Psoas muscle (tissue), 8 donors: ENCODE data around the gene UGP2. TPM values are rescaled to one million over a fixed set of nuclear protein-coding genes. Genes with fewer than 3 reads are reported as not detected.
A peak's percentile ranks its signal among the peaks of the same experiment; 100 is the strongest.

Source experiments
- ATAC-seq, 4 donors: fragments of 200-7000 bp; cut with Tn5 transposase; one replicate each; pipeline ENCODE4 v1.9.1; 2020; ENCODE audit warnings: moderate library complexity in 3 of 4, mild to moderate bottlenecking in 2 of 4
- DNase-seq, 2 donors: peaks; one replicate each; pipeline ENCODE4 v3.0.0-alpha.2; 2020
- H3K27ac ChIP-seq: fragments of 200-600 bp; one replicate; pipeline ENCODE4 v1.8.0; 2022
- H3K27me3 ChIP-seq, 3 donors: fragments of 200-600 bp in 1 of 3; one replicate each; pipeline versions ENCODE4 v1.6.1 to v1.8.0; 2013 to 2022; ENCODE audit warnings: low read length in 2 of 3, mild to moderate bottlenecking in 2 of 3, moderate library complexity in 1 of 3; ENCODE audit not compliant: insufficient read depth in 3 of 3
- H3K36me3 ChIP-seq, 2 donors: fragments of 200-600 bp in 1 of 2; one replicate each; pipeline versions ENCODE4 v1.6.1 to v1.8.0; 2013 to 2022; ENCODE audit warnings: low read depth in 1 of 2, mild to moderate bottlenecking in 1 of 2, moderate library complexity in 1 of 2; ENCODE audit not compliant: insufficient read depth in 1 of 2
- H3K4me1 ChIP-seq: fragments of 200-600 bp; one replicate; pipeline ENCODE4 v1.8.0; 2022
- H3K4me3 ChIP-seq: fragments of 200-600 bp; one replicate; pipeline ENCODE4 v1.8.0; 2022; ENCODE audit warnings: mild to moderate bottlenecking
- H3K9me3 ChIP-seq: fragments of 200-600 bp; one replicate; pipeline ENCODE4 v1.8.0; 2022
- WGBS, 3 donors: extraction: QIAGEN DNeasy Blood & Tissue Kit; methylation state at CpG; one replicate each; pipeline versions ENCODE4 v1.1.6 to v1.1.7; 2013; 5-methylcytosine and 5-hydroxymethylcytosine counted together
- intact Hi-C, 2 donors: fragments of 100-400 bp; cut with DNase I; formaldehyde crosslinking; loops; one replicate each; pipeline versions ENCODE4 v1.11.0 to v1.14.2; 2022
- polyA plus RNA-seq, 3 donors: library from polyadenylated mRNA; stranded (reverse); fragments of 200-250 nt; gene quantifications; one replicate each; pipeline ENCODE4 v1.2.3, GENCODE V29; 2013
- total RNA-seq, 4 donors: library from RNA; stranded (reverse); fragmentation: NEBNext Ultra II Directional in 2 of 4; extraction: Animal tissue kit (Norgen Biotek cat#: 25700) in 2 of 4; gene quantifications; one replicate each; pipeline versions ENCODE4 v1.2.1 to v1.2.4, GENCODE V29; 2021 to 2023
- TF ChIP-seq, protein P1 (sequence below): fragments of 200-600 bp; IDR thresholded peaks from one replicate; pipeline ENCODE4 v1.8.0; 2022; ENCODE audit warnings: antibody characterized with exemption
- donor health status: healthy with polysubstance abuse.
- donor health status: DM: no; HTN: no; CAD: no; lungs with moderate emphysema.
- donor health status: Bipolar disorder and iron deficiency.
- donor health status: healthy.
- donor health status: DM: yes; HTN: yes; CAD: no.
- donor health status: DM: no; HTN: no; CAD: no.
- donor health status: DM: no; HTN: no; CAD: no.
- donor health status: DM: yes; HTN: yes; CAD: no.

Gene UGP2
- total and polyA plus RNA-seq, 7 donors: 391 to 903 (median 520) TPM

DNA sequence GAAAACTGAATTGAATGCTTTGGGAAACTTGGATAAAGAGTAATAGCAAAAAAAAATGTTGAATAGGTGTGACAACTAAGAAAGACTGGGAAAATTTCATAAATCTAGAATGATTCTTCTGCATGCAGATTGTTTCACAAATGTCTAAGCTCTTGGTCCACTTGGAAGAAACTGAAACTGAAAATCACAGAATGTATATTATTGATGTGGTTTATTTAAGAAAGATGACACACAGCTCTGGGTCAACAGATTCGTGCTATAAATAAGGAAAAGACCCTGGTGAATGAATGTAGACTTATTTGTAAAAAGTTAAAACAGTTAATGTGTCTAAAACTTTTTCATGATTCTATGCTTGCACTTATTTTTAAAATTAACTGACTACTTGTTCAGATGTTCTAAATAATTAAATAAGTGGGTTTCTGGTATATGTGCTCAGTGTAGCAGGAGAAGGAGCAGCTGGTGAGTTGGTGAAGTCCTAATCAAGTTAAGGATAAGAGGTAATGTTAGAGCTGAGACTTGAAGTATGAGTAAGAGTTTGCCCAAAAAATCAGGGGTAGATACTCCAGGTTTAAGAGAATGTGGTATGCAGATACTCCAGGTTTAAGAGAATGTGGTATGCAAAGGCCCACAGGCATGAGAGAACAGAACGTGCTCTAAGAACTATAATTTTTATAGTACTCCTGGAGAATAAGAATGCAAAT, 24.5 kb downstream of the UGP2 start:
- ATAC-seq (no peak), DNase-seq (no peak)
- Histone ChIP-seq H3K27ac (peak overlapping the region; percentile 18), H3K36me3 (peaks cover 3 to 66% of the 10 kb centered on the region in 2 donors), H3K4me1 (peaks cover 66% of the 10 kb centered on the region), H3K4me3 (no peak overlapping the region), H3K27me3 (no peaks in the 10 kb centered on the region), H3K9me3 (no peaks in the 10 kb centered on the region)
- TF ChIP-seq, protein P1, sequence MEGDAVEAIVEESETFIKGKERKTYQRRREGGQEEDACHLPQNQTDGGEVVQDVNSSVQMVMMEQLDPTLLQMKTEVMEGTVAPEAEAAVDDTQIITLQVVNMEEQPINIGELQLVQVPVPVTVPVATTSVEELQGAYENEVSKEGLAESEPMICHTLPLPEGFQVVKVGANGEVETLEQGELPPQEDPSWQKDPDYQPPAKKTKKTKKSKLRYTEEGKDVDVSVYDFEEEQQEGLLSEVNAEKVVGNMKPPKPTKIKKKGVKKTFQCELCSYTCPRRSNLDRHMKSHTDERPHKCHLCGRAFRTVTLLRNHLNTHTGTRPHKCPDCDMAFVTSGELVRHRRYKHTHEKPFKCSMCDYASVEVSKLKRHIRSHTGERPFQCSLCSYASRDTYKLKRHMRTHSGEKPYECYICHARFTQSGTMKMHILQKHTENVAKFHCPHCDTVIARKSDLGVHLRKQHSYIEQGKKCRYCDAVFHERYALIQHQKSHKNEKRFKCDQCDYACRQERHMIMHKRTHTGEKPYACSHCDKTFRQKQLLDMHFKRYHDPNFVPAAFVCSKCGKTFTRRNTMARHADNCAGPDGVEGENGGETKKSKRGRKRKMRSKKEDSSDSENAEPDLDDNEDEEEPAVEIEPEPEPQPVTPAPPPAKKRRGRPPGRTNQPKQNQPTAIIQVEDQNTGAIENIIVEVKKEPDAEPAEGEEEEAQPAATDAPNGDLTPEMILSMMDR: no peak
- intact Hi-C loops: loop anchor here in 1 of 2 donors (10.0 kb wide), 1 partner anchor 271 kb away; no protein-coding TSS in a partner anchor
- WGBS, 3 donors: 56 to 87% (median 61%) methylated on average over 2 of the region's 2 CpGs

DNA sequence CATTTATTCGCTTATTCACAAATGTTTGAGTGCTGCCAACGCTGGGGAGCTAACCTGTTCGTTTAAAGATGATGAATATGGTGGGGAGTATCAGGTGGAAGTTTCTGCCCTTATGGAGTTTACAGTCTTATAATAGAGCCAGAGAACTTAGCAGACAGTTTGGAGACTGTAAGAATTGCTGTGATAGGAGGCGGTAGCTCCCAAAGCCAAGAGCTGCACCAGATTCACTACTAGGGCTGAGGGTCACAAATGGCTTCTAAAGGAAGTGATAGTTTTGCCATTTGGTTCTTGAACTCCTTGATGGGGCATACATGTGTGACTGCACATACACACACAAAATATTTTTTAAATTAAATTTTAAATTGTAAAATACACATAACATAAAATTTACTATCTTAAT, 29.0 kb downstream of the UGP2 start:
- Histone ChIP-seq H3K9me3 (no peaks in the 10 kb centered on the region), H3K4me3 (no peak overlapping the region), H3K36me3 (peaks cover 4 to 35% of the 10 kb centered on the region in 2 donors), H3K4me1 (peaks cover 60% of the 10 kb centered on the region), H3K27ac (peak overlapping the region; percentile 49), H3K27me3 (no peaks in the 10 kb centered on the region)
- TF ChIP-seq, protein P1: no peak
- ATAC-seq (peak in 3 of 4 donors; percentile 8 to 25 (median 24)), DNase-seq (no peak)
- 80 to 93% (median 88%) methylated on average over 4 of the region's 4 CpGs for WGBS, 3 donors
- intact Hi-C loops: no loop called here

DNA sequence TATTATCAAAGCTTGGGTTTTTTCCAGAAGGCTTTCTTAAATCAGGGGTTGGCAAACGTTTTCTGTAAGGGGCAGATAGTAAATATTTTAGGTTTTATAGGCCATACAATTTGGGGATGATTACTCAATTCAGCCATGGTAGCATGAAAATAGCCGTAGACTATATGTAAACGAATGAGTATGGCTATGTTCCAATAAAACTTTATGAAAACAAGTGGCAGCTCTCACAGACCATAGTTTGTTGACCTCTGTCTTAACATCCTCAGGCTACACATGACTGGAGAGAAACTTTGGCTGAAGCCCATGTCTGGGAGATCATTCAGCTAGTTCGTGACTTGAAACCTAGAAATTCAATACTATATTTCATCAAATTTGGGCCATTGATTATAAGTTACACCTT, 30.2 kb downstream of the UGP2 start:
- peak overlapping the region; percentile 49 for H3K27ac ChIP-seq
- intact Hi-C loops: no loop called here

DNA sequence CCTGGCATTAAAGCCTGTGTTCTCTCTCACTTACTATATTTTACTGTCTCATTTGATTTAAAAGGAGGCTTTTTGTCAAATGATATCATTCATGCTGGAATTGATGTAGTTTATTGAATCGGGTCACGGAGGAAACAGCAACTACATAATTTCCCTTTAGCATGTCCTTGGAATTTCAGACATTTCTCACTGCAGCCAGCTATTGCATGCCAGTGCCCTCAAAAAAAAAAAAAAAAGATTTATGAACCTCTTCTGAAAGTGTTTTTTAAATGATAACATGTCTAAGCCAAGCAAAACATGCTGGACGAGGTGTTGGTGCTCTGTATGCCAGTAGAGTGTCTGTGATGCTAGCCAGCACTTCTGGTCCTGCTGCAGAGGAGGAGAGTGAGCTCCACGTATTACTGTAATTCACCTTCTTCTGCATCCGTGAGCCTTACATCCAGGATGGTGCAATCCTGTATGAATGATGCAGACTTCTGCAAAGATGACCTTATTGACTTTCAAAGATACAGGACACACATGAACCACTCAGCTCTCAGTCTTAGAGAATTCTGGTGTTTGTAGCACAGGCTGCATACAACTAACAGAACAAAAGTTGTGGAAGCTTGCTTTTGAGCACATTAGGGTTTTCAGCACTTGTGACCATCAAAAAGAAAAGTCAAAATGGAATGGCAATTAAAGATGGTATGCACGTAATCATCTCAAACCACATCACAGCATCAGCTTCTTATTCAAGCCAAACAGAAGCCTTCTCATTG, 31.1 kb downstream of the UGP2 start:
- TF ChIP-seq, protein P1: no peak
- 46 to 64% (median 50%) methylated on average over 6 of the region's 6 CpGs for WGBS, 3 donors
- ATAC-seq (no peak), DNase-seq (no peak)
- no peaks in the 10 kb centered on the region for H3K27me3 ChIP-seq
- peaks cover 4 to 30% of the 10 kb centered on the region in 2 donors for H3K36me3 ChIP-seq
- intact Hi-C loops: no loop called here
- H3K4me3 ChIP-seq: no peak overlapping the region
- H3K4me1 ChIP-seq: peaks cover 57% of the 10 kb centered on the region
- no peaks in the 10 kb centered on the region for H3K9me3 ChIP-seq
- no peak overlapping the region for H3K27ac ChIP-seq

More for the DNA sequence above, 30.2 kb downstream of the UGP2 start:
- Histone ChIP-seq H3K9me3 (no peaks in the 10 kb centered on the region), H3K4me1 (peaks cover 61% of the 10 kb centered on the region), H3K27me3 (no peaks in the 10 kb centered on the region), H3K36me3 (peaks cover 4 to 34% of the 10 kb centered on the region in 2 donors), H3K4me3 (no peak overlapping the region)
- ATAC-seq (no peak), DNase-seq (no peak)
- TF ChIP-seq, protein P1: no peak
- WGBS, 3 donors: 55 to 72% (median 55%) methylated on average over 4 of the region's 4 CpGs
